HG03575 (cell line): ENCODE measurements around the gene GGA2.
"Not testable (repeated sequence)": the region's sequence is repeated elsewhere in the genome, so short reads cannot be mapped to it uniquely, and the experiment has no call there.

ENCODE experiments used
- ATAC-seq: cut with Tn5 transposase; IDR thresholded peaks from one replicate; pipeline ENCODE4 v1.9.1; 2021; ENCODE audit not compliant: unreplicated experiment, insufficient number of reproducible peaks, low FRiP score; ENCODE audit errors: extremely low read depth

GGA2 gene

GRCh38 chr16:23510164-23510914 is at the start of gene GGA2:
Gene GGA2 (minus strand): TSS chr16:23510494. CDS start chr16:23510411, 83 bp downstream.
- no peak for ATAC-seq

GRCh38 chr16:23557779-23558702 is 47.7 kb upstream of the GGA2 start:
- ATAC-seq: no peak

- ATAC-seq: peak; percentile 51
Measured at GRCh38 chr16:23556881-23557778, 46.8 kb upstream of the GGA2 start, which contains the start of the genes EARS2 and UBFD1. Gene EARS2 (minus strand): TSS chr16:23557350. CDS start chr16:23557343, 7 bp downstream. Gene UBFD1 (plus strand): TSS chr16:23557727. CDS start chr16:23557743, 16 bp downstream.

- ATAC-seq: no peak
Measured at GRCh38 chr16:23554536-23554935, 44.2 kb upstream of the GGA2 start.

GRCh38 chr16:23552161-23552560 is 41.9 kb upstream of the GGA2 start:
- ATAC-seq: no peak

GRCh38 chr16:23549938-23550337 is 39.6 kb upstream of the GGA2 start:
- no peak for ATAC-seq

- ATAC-seq: no peak
Measured at GRCh38 chr16:23544436-23544835, 34.1 kb upstream of the GGA2 start.

- ATAC-seq: not testable (repeated sequence)
Measured at GRCh38 chr16:23540817-23541178, 30.5 kb upstream of the GGA2 start.

- no peak for ATAC-seq
Measured at GRCh38 chr16:23539984-23540816, 29.9 kb upstream of the GGA2 start.

GRCh38 chr16:23538919-23539278 is 28.6 kb upstream of the GGA2 start:
- ATAC-seq: no peak

GRCh38 chr16:23537390-23537789 is 27.1 kb upstream of the GGA2 start:
- ATAC-seq: no peak

- no peak for ATAC-seq
Measured at GRCh38 chr16:23535901-23536300, 25.6 kb upstream of the GGA2 start.

- ATAC-seq: no peak
Measured at GRCh38 chr16:23534868-23535860, 24.9 kb upstream of the GGA2 start.

GRCh38 chr16:23532448-23532847 is 22.2 kb upstream of the GGA2 start:
- no peak for ATAC-seq

GRCh38 chr16:23530062-23530461 is 19.8 kb upstream of the GGA2 start:
- no peak for ATAC-seq

- ATAC-seq: no peak
Measured at GRCh38 chr16:23528644-23529310, 18.5 kb upstream of the GGA2 start.
